Cardiac muscle cell (in vitro differentiated cells and primary cell): Measurements from ENCODE around the gene UGT1A10. TPM values are rescaled to one million over a fixed set of nuclear protein-coding genes. Genes with fewer than 3 reads are reported as not detected.

Experiments used
- DNase-seq, 2 donors: peaks; one replicate each; pipeline versions ENCODE4 v3.0.0 to v3.0.0-alpha.2; 2010 to 2017; ENCODE audit warnings: low read depth in 1 of 2, low spot score in 1 of 2
- H3K27ac ChIP-seq: fragments of 200-600 bp; sonication (generic); 2 replicates; pipeline ENCODE4 v1.5.1; 2016
- H3K27me3 ChIP-seq: fragments of 200-600 bp; sonication (generic); 2 replicates; pipeline ENCODE4 v1.6.0; 2016; ENCODE audit warnings: control low read depth
- H3K36me3 ChIP-seq: fragments of 200-600 bp; sonication (generic); 2 replicates; pipeline ENCODE4 v1.5.1; 2016; ENCODE audit warnings: control low read depth
- H3K4me1 ChIP-seq: fragments of 200-600 bp; sonication (generic); 2 replicates; pipeline ENCODE4 v1.8.1; 2017; ENCODE audit warnings: low read depth, mild to moderate bottlenecking, mixed run types
- H3K4me3 ChIP-seq: fragments of 200-600 bp; sonication (generic); 2 replicates; pipeline ENCODE4 v1.5.1; 2016; ENCODE audit warnings: mild to moderate bottlenecking
- H3K9me3 ChIP-seq: fragments of 200-600 bp; sonication (generic); 2 replicates; pipeline ENCODE4 v1.5.1; 2017; ENCODE audit warnings: low read depth, mild to moderate bottlenecking, control low read depth
- CTCF ChIP-seq: IDR thresholded peaks from 2 replicates; pipeline ENCODE4 v1.5.1; 2012; ENCODE audit warnings: low read depth, mild to moderate bottlenecking, low read length
- polyA plus RNA-seq: library from polyadenylated mRNA; unstranded; fragments of >200 nt; fragmentation: Nextera tagmentation; extraction: Ambion mirVana; gene quantifications from 2 replicates; pipeline ENCODE4 v1.2.1, GENCODE V29; 2016
- total RNA-seq: library from RNA; depleted of rRNA; stranded (reverse); fragments of >200 nt; gene quantifications from 2 replicates; pipeline ENCODE4 v1.2.3, GENCODE V29; 2016

UGT1A10 gene
- total and polyA plus RNA-seq, 2 experiments from 2014 or later, result not detected

GRCh38 chr2:233800208-233800607, 164.0 kb downstream of the UGT1A10 start:
- Histone ChIP-seq H3K36me3 (no peaks in the 10 kb centered on the region), H3K4me1 (no peaks in the 10 kb centered on the region), H3K4me3 (no peak overlapping the region), H3K27me3 (no peaks in the 10 kb centered on the region), H3K9me3 (no peaks in the 10 kb centered on the region), H3K27ac (no peak overlapping the region)
- no peak for TF ChIP-seq CTCF
- no peak for DNase-seq

- no peaks in the 10 kb centered on the region for H3K9me3 ChIP-seq
- no peak for TF ChIP-seq CTCF
- H3K27ac ChIP-seq, result no peak overlapping the region
- no peaks in the 10 kb centered on the region for H3K4me1 ChIP-seq
- H3K27me3 ChIP-seq, result no peaks in the 10 kb centered on the region
- no peaks in the 10 kb centered on the region for H3K36me3 ChIP-seq
- DNase-seq, result peak in 1 of 2 donors; percentile 32
- no peak overlapping the region for H3K4me3 ChIP-seq
These were observed 165.3 kb downstream of the UGT1A10 start for GRCh38 chr2:233801357-233802131.

GRCh38 chr2:233802132-233802815, 166.0 kb downstream of the UGT1A10 start:
- no peaks in the 10 kb centered on the region for H3K36me3 ChIP-seq
- no peak overlapping the region for H3K4me3 ChIP-seq
- no peak overlapping the region for H3K27ac ChIP-seq
- H3K9me3 ChIP-seq, result no peaks in the 10 kb centered on the region
- H3K27me3 ChIP-seq, result no peaks in the 10 kb centered on the region
- no peak for DNase-seq
- no peak for TF ChIP-seq CTCF
- H3K4me1 ChIP-seq, result no peaks in the 10 kb centered on the region

GRCh38 chr2:233803292-233803911, 167.2 kb downstream of the UGT1A10 start:
- no peaks in the 10 kb centered on the region for H3K4me1 ChIP-seq
- H3K9me3 ChIP-seq, result no peaks in the 10 kb centered on the region
- no peaks in the 10 kb centered on the region for H3K27me3 ChIP-seq
- no peak overlapping the region for H3K27ac ChIP-seq
- TF ChIP-seq CTCF, result no peak
- no peaks in the 10 kb centered on the region for H3K36me3 ChIP-seq
- DNase-seq, result no peak
- H3K4me3 ChIP-seq, result no peak overlapping the region

GRCh38 chr2:233803994-233804393, 167.7 kb downstream of the UGT1A10 start:
- TF ChIP-seq CTCF, result no peak
- no peaks in the 10 kb centered on the region for H3K4me1 ChIP-seq
- H3K9me3 ChIP-seq, result no peaks in the 10 kb centered on the region
- DNase-seq, result no peak
- no peak overlapping the region for H3K4me3 ChIP-seq
- no peak overlapping the region for H3K27ac ChIP-seq
- H3K36me3 ChIP-seq, result no peaks in the 10 kb centered on the region
- H3K27me3 ChIP-seq, result no peaks in the 10 kb centered on the region
